ENCODE data around the gene SUSD3. TPM values are rescaled to one million over a fixed set of nuclear protein-coding genes. Genes with fewer than 3 reads are reported as not detected.

SUSD3 gene
- total and polyA plus RNA-seq, 10 of the 15 experiments (the other 5 are each of a cell fraction or from before 2014, with no cell fraction given): 2.5 to 92.0 (median 31.1) TPM

DNA sequence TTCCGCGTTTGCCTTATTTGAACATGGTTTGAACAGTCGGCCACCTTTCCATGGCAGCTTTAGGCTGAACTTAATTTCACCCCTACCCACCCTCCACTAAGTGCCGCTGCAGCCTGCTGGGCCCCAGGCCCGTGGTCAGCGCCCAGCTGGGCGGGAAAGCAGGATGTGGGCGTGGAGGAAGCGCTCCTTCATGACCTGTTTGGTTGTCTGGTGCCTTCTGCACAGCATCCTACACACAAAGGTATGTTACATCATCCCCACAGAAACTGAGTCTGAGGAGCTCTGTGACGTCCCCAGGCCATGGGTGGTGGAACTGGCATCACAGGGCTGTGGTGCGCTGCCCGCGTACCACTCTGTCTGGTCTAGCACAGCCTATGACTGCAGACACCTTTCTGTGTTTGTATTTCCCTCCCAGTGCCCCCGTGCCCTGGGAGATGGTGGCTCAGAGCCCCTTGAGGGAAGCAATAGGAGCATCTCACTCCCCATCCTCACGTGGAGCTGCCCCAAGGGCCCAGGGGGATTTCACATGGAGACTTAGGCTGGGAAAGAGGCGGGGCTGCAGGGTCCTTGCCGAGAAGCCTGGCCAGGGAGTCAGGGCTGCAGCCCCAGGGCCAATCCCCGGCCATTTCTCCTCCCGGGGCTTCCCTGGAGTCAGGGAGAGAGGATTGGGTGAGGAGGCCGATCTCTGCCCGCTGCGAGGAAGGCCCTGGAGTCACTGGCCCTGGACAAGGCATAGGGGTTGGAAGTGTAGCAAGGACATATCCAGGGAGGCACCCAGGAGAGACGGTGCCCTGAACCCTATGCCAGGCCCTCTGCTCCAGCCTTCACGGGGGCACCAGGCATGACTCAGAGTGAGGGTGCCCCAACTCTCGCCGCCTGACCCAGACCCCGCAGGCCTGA, 37.5 kb upstream of the SUSD3 start:
- Histone ChIP-seq H3K4me3 (no peak overlapping the region), H3K36me3 (ENCODE audit: control insufficient read depth in 2 of 2, insufficient read depth in 2 of 2, low read length in 1 of 2) (peaks cover 6 to 23% of the 10 kb centered on the region in 2 experiments; a peak in 3 of 4 replicates), H3K4me1 (ENCODE audit: control insufficient read depth, insufficient read depth, low read length) (no peaks in the 10 kb centered on the region), H3K4me2 (ENCODE audit: control insufficient read depth, insufficient read depth) (no peak overlapping the region), H3K27me3 (replicated peaks in 1 of 2; ENCODE audit: control insufficient read depth in 2 of 2, insufficient read depth in 2 of 2, low read length in 1 of 2) (no peaks in the 10 kb centered on the region), H3K9me3 (replicated peaks; ENCODE audit: control insufficient read depth, insufficient read depth, low read length) (no peaks in the 10 kb centered on the region), H2AFZ (ENCODE audit: control insufficient read depth, low read depth, low read length) (no peak overlapping the region), H3K27ac (ENCODE audit: control insufficient read depth, insufficient read depth) (no peak overlapping the region), H3K9ac (ENCODE audit: control insufficient read depth, insufficient read depth, low read length) (no peak overlapping the region), H4K20me1 (ENCODE audit: control insufficient read depth, insufficient read depth) (no peaks in the 10 kb centered on the region), H3K79me2 (ENCODE audit: control insufficient read depth, insufficient read depth, low read length) (no peaks in the 10 kb centered on the region)
- BruUV-seq (replicated peaks): no TSS peak
- SMC1A ChIA-PET (ENCODE audit: uncharacterized antibody, unreplicated experiment): no interaction called here
- DNase-seq (ENCODE audit: low read depth, low spot score) (no peak), ATAC-seq (no peak), FAIRE-seq (no peak)
- no peak for TF ChIP-seq PAX8 (IDR thresholded peaks at IDR 0.05)
- no peak for TF ChIP-seq SRF (IDR thresholded peaks at IDR 0.05; ENCODE audit: low read depth in 2 of 2, low read length in 2 of 2)
- no peak for TF ChIP-seq ZBTB33 (IDR thresholded peaks at IDR 0.05)
- no peak for TF ChIP-seq JUND (IDR thresholded peaks at IDR 0.05; ENCODE audit: low read depth, low read length)
- POLR2A ChIA-PET: no interaction called here
- 78% methylated on average over 27 of the region's 27 CpGs for WGBS (ENCODE audit: insufficient coverage, insufficient replicate concordance, low lambda C conversion rate, missing lambda C conversion rate)
- CTCF ChIA-PET: interaction anchor here (0.6 kb wide), 1 partner anchor 21 kb away, joined by 3 read pairs; no protein-coding TSS in a partner anchor
- intact Hi-C loops (cut with micrococcal nuclease; ENCODE audit: unreplicated experiment) (no loop called here), in situ Hi-C loops (cut with MboI) (no loop called here)
- RAD21 ChIA-PET (ENCODE audit: unreplicated experiment): no interaction called here

DNA sequence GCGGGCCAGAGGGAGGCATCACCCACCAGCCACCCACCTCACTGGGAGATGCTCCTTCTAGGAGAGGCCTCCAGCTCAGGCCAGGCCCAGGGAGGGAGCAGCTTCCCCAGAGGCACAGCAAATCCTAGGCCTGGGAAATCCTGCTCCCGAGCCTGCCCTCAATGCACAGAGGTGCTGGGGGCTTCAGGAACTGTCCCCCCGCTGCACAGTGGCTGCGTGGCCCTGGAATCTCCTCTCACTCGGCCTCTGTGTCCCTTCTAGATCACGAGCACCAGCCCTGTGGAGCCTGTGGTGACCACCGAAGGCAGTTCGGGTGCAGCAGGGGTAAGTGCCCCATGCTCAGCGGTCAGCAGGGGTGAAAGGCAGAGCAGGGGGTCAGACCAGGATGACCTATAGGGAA, 36.4 kb upstream of the SUSD3 start:
- H4K20me1 ChIP-seq (ENCODE audit: control insufficient read depth, insufficient read depth): no peaks in the 10 kb centered on the region
- POLR2A ChIA-PET: no interaction called here
- H2AFZ ChIP-seq (ENCODE audit: control insufficient read depth, low read depth, low read length): no peak overlapping the region
- DNase-seq (ENCODE audit: low read depth, low spot score): no peak
- peaks cover 6 to 25% of the 10 kb centered on the region in 2 experiments; a peak in 3 of 4 replicates for H3K36me3 ChIP-seq (ENCODE audit: control insufficient read depth in 2 of 2, insufficient read depth in 2 of 2, low read length in 1 of 2)
- no peak overlapping the region for H3K4me2 ChIP-seq (ENCODE audit: control insufficient read depth, insufficient read depth)
- BruUV-seq (replicated peaks): no TSS peak
- in situ Hi-C loops (cut with MboI): no loop called here
- no peak for ATAC-seq
- CTCF ChIA-PET: no interaction called here
- H3K27ac ChIP-seq (ENCODE audit: control insufficient read depth, insufficient read depth): no peak overlapping the region
- no peaks in the 10 kb centered on the region for H3K27me3 ChIP-seq (replicated peaks in 1 of 2; ENCODE audit: control insufficient read depth in 2 of 2, insufficient read depth in 2 of 2, low read length in 1 of 2)
- H3K9ac ChIP-seq (ENCODE audit: control insufficient read depth, insufficient read depth, low read length): no peak overlapping the region
- SMC1A ChIA-PET (ENCODE audit: uncharacterized antibody, unreplicated experiment): no interaction called here
- H3K9me3 ChIP-seq (replicated peaks; ENCODE audit: control insufficient read depth, insufficient read depth, low read length): no peaks in the 10 kb centered on the region
- RAD21 ChIA-PET (ENCODE audit: unreplicated experiment): no interaction called here
- WGBS (ENCODE audit: insufficient coverage, insufficient replicate concordance, low lambda C conversion rate, missing lambda C conversion rate): 87% methylated on average over 8 of the region's 9 CpGs
- H3K4me1 ChIP-seq (ENCODE audit: control insufficient read depth, insufficient read depth, low read length): no peaks in the 10 kb centered on the region
- intact Hi-C loops (cut with micrococcal nuclease; ENCODE audit: unreplicated experiment): no loop called here
- FAIRE-seq: no peak
- H3K4me3 ChIP-seq: no peak overlapping the region
- no peaks in the 10 kb centered on the region for H3K79me2 ChIP-seq (ENCODE audit: control insufficient read depth, insufficient read depth, low read length)
- TF ChIP-seq RAD51 (IDR thresholded peaks at IDR 0.05): no peak
- no peak for TF ChIP-seq SMC3 (IDR thresholded peaks at IDR 0.05; ENCODE audit: borderline replicate concordance, low read length)
- TF ChIP-seq, protein P1, sequence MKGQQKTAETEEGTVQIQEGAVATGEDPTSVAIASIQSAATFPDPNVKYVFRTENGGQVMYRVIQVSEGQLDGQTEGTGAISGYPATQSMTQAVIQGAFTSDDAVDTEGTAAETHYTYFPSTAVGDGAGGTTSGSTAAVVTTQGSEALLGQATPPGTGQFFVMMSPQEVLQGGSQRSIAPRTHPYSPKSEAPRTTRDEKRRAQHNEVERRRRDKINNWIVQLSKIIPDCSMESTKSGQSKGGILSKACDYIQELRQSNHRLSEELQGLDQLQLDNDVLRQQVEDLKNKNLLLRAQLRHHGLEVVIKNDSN (IDR thresholded peaks at IDR 0.05; ENCODE audit: borderline replicate concordance, extremely low read length, insufficient read depth, low read depth, low read length): no peak
- no peak for TF ChIP-seq BACH1 (IDR thresholded peaks at IDR 0.05; ENCODE audit: borderline replicate concordance)
- TF ChIP-seq SUPT20H (IDR thresholded peaks at IDR 0.05; ENCODE audit: borderline replicate concordance, control insufficient read depth, low read depth, low read length): no peak
- no peak for TF ChIP-seq JUND (IDR thresholded peaks at IDR 0.05; ENCODE audit: low read depth, low read length)
- no peak for TF ChIP-seq POLR2A (IDR thresholded peaks at IDR 0.05; ENCODE audit: low read depth, low read length)
- no peak for TF ChIP-seq MEF2A (IDR thresholded peaks at IDR 0.05; ENCODE audit: insufficient read depth, low read depth, low read length)
- no peak for TF ChIP-seq IKZF1 (conservative IDR thresholded peaks at IDR 0.05)
- no peak for TF ChIP-seq CREM (IDR thresholded peaks at IDR 0.05; ENCODE audit: low read depth)
- TF ChIP-seq, protein P2, sequence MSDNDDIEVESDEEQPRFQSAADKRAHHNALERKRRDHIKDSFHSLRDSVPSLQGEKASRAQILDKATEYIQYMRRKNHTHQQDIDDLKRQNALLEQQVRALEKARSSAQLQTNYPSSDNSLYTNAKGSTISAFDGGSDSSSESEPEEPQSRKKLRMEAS (IDR thresholded peaks at IDR 0.05; ENCODE audit: low read depth, low read length): no peak
- TF ChIP-seq NR2C2 (IDR thresholded peaks at IDR 0.05; ENCODE audit: borderline replicate concordance, control insufficient read depth, insufficient read length, low read depth): no peak
